GM10266 (cell line): ENCODE data around the gene NUP188.

Experiments used
- DNase-seq: peaks from one replicate; pipeline ENCODE4 v3.0.0; 2012; ENCODE audit errors: extremely low spot score
- CTCF ChIP-seq: IDR thresholded peaks from 2 replicates; pipeline ENCODE4 v1.5.1; 2012; ENCODE audit warnings: mild to moderate bottlenecking, low read depth; ENCODE audit not compliant: control insufficient read depth, insufficient read depth; ENCODE audit errors: missing control alignments

NUP188 gene

GRCh38 chr9:129052592-129052991 is 105.1 kb downstream of the NUP188 start:
- no peak for DNase-seq
- no peak for TF ChIP-seq CTCF

GRCh38 chr9:129053020-129053419 is 105.5 kb downstream of the NUP188 start:
- no peak for TF ChIP-seq CTCF
- no peak for DNase-seq

- no peak for TF ChIP-seq CTCF
- no peak for DNase-seq
Measured at GRCh38 chr9:129054163-129054851, 106.8 kb downstream of the NUP188 start.
